Activated T-cell treated with anti-CD3 and anti-CD28 coated beads, Interleukin-2, amount 50 U/mL, for 1 hour (primary cell): ENCODE measurements around the gene IST1.
"Not testable (repeated sequence)": the region's sequence is repeated elsewhere in the genome, so short reads cannot be mapped to it uniquely, and the experiment has no call there.

ENCODE experiments used
- DNase-seq: peaks from one replicate; pipeline ENCODE4 v3.0.0-alpha.2; 2020

IST1 gene

DNA sequence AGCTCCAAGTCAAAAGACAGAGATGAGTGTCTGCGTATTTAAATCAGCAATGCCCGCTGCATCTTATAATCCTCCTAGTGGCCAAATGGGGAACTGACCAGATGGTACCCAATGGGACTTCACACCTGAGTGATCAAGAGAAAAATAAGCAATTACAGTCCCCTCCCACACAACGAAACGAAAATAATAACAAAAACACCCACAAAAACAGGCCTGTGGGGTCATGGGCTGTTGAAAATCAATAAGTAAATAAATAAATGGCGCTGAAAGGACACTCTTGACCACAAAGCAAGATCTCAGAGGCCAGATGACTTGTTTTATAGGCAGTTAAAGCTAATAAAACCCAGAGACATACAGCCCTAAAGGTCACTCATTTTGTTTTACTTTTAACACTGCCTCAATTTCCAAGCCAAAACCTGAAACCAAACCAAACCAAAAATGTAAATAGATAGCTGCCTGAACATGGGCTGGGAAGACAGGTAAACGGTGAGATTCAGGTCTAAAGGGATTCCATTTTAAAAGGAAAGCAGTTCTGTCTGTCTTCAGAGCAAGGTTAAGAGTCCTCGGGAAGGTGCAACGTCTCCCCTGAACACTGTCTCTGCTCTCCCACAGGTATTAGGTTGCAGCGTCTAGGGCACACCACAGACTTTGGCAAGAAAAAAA lies 12.7 kb upstream of the IST1 start:
- peak; percentile 53 for DNase-seq

DNA sequence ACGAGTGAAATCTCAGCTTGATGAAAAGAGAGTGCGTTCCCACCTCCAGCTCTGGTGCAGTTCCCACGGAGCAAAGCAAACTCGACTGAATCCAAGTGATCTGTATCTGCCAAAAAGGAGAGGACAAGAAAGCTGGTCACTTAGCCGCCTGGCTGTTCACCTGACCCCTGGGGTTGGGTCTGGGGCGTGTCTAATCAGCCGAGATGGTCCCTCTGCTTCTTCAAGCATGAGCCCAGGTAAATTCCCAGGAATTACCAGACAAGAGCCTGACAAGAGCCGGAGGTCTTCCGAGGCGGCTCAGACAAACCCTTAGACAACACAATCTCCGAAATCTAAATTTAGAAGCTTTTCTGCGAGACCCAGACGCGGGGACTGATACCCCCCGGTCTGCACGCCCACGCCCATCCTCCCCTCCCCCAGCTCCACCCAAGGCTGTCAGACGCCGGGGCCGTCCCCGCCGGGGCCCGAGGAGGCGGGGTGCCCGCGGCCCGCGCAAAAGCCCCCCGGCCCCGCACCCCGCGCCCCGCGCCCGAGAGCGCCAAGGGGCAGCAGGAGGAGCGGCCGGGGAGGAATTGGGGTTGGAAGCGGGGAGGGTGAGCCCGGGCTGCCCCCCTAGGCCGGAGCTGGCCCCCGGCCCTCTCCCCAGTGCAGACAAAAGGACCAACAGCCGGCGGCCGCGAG lies 12.0 kb upstream of the IST1 start:
- peak; percentile 67 for DNase-seq

DNA sequence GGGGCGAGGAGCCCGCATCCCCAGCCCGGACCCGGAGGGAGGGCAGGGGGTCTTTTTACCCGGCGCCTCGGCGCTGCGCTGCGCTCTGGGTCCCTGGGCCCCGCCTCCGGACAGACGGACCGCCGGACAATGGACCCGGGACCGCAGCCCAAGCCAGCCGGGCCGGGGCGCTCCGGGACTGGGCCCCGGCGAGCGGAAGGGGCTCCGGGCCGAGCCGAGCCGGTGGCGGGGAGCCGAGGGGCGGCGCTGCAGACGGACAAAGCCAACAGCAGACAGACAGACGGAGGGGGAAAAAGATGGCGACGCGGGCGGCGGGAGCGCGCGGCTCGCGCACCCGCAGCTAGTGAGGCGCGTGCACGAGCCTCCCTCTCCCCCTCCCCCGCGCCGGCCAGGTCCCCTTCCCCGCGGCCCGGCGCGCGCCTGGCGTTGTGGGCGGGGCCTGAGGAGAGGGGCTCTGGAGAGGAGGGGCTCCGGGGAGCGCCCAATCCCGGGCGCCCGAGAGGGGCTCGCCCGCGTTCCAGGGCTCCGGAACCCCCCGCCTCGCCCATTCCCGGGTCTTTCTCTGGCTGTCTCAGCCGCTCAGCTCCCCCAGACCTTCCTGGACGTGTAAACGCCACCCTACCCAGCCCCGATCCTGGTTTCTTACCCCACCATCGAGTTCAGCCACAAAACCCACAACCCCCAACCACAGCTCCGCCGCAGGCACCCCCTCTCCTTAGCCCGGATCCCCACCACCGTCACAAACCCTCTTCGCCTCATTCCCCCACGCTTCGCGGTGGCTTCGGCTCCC lies 11.3 kb upstream of the IST1 start, which contains the start of gene ZNF821:
ZNF821 (minus strand) TSS at position 334 of the 790 bp plus-strand sequence. CDS start 4,236 bp downstream, outside the sequence.
- DNase-seq = peak; percentile 79

DNA sequence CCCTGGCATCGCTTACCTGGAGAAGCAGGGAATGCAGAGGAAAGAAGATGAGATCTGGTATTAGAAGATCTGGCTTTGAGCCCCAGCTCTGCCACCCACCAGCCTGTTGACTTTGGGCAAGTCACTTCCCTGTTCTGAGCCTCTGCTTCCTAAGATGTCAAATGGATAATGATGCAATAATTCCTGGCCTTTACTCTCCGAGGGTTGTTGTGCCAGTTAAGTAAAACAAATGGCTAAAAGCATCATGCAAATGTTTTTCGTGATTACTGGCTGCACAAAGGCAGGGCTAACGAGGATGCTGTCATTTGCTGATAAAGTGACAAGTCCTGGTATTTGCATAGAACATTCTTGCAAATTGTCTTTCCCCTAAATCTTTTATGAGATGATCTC lies 10.1 kb upstream of the IST1 start:
- no peak for DNase-seq

DNA sequence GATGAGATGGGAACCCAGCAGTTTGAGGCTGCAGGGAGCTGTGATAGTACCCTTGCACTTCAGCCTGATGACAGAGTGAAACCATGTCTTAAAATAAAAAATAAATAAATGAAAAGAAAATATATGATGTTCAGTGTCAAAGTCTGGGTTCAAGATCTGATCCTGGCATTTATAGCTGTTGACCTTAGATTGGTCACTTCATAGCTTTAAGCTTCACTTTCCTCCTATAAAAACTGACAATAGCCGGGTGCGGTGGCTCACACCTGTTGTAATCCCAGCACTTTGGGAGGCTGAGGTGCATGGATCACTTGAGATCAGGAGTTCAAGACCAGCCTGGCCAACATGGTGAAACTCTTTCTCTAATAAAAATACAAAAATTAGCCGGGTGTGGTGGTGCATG lies 6.2 kb upstream of the IST1 start:
- DNase-seq = no peak

DNA sequence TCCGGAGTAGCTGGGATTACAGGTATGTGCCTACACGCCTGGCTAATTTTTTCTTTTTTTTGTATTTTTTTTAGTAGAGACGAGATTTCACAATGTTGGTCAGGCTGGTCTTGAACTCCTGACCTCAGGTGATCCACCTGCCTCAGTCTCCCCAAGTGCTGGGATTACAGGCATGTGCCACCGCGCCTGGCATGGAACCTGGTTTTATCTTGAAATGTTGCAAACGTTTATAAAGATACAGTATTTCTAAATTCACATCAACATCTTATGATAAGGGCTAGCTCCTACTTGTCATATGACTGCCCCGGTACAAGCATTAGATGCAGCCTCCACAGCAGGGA lies 1.5 kb upstream of the IST1 start:
- DNase-seq = no peak

DNA sequence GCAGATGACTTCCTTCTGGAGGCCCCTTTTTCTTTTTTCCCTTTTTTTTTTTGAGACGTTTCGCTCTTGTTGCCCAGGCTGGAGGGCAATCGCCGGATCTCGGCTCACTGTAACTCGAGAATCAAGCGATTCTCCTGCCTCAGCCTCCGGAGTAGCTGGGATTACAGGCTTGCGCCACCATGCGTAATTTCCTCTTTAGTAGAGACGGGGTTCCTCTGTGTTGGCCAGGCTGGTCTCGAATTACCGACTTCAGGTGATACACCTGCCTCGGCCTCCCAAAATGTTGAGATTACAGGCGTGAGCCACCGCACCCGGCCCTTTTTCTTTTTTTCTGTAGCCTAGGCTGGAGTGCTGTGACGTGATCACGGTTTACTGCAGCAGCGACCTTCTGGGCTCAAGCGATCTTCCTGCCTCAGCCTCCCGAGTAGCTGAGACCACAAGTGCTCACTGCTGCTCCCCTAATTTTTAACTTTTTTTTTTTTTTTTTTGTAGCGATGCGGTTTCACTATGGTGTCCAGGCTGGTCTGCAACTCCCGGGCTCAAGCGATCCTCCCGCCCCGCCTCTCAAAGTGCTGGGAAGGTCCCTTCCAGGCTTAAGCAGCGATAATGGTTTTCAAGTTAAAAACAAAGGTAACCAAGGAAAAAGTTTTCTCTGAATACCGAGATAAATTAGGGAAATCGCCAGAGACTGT lies 956 bp upstream of the IST1 start:
- DNase-seq = peak; percentile 58

DNA sequence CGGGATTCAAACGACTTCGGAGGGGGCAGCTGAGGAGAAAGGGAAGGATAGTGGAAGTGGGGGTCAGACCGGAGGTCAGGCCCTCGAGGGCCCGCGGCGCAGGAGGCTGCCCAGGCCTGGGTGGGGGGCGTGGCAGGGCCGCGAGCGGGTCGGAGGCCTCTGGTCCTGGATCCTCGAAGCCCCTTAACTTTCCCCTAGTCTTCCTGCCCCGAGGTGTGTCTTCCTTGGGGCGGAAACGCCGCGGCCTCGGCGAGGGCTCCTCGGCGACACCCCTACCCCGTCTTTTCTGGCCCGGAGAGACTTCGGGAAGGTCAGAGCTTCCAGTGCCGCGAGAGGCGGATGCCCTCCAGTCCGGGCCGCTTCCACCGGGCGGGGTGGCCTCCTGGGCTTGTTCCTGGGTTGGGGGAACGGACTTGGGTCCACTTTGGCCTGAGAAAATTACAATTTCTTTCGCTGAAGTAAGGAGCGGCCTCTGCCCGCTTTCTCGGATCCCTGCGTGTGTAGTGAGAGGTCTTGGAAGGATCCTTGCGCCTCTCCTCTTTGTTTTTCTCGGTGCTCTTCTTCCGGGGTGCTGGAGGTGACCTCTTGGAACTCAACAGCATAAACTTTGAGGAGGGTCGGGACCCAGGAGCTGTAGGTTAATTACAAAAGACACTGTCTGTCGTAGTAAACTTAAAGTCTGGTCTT lies 491 bp downstream of the IST1 start:
- DNase-seq = no peak

DNA sequence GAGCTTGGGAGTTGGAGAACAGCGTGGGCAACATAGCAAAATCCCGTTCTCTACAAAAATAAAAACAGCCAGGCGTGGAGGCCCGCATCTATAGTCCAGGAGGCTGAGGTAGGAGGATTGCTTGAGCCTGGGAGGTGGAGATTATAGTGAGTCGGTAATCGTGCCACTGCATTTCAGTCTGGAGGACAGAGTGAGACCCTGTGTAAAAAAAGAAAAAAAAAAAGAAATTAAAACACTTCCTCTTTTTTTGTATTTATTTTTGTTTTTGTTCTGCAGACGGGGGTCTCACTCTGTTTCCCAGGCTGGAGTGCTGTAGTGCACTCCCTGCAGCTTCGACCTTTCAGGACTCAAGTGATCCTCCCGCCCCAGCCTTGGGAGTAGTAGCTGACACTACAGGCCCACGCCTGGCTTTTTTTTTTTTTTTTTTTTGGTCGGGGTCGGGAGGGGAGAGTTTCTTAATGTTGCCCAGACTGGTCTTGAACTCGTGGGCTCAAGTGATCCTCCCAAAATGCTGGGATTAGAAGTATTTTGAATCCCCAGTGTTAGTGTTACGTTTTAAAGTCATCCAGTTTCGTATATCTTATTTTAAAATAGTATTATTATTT lies 1.5 kb downstream of the IST1 start:
- DNase-seq = no peak

DNA sequence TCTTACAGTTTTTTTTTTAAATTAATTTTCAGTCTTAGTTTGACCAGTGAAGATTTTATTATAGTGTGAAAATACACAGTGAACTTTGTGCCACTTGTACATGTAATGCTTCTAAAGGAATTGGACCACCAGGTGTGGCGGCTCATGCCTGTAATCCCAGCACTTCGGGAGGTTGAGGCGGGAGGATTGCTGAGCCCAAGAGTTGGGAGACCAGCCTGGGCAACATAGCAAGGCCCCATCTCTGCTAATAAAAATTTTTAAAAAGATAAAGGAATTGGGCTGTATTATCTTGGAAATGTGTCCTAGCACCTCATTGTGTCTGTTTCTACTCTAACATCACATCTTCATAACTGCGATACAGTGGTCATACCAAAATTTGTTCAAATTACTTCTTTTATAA lies 3.8 kb downstream of the IST1 start:
- no peak for DNase-seq

DNA sequence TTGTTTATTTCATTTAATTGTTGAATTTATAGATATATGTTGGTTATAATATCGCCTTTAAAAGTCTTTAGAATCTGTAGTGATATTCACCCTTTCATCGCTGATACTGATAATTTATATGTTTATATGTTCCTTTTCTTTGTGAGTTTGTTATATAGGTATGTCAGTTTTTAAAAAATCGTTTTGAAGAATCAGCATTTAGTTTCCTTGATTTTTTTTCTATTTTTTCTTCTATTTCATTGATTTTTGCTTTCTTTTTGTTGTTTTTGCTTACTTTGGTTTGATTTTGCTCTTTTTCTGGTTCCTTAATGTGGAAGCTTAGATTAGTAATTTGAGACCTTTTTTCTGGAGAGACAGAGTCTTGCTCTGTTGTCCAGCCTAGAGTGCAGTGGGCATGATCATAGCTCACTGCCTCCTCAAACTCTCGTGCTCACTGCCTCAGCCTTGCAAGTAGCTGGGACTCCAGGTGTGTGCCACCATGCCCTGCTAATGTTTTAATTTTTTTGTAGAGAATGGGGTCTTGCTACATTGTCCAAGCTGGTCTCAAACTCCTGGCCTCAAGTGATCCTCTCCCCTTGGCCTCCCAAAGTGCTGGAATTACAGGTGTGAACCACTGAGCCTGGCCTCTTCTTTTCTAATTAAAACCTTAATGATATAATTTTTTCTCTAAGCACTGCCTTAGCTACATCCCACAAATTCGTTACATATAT lies 7.5 kb downstream of the IST1 start:
- DNase-seq = no peak

DNA sequence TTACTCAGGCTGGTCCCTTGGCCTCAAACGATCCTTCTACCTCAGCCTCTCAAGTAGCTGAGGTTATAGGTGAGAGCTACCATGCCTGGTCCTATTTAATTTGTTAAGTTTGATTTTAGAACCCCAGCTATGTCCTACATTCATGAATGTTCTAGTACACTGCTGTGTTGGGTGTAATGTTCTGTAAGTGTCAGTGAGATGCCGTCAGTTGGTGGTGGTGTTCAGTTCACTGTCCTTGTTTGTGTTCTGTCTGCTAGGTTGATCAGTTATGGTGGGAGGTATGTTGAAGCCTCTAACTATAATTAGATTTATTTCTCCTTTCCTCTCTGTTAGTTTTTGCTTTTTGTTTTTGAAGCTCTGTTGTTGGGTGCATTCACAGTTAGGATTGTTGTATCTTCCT lies 8.3 kb downstream of the IST1 start:
- DNase-seq = no peak

DNA sequence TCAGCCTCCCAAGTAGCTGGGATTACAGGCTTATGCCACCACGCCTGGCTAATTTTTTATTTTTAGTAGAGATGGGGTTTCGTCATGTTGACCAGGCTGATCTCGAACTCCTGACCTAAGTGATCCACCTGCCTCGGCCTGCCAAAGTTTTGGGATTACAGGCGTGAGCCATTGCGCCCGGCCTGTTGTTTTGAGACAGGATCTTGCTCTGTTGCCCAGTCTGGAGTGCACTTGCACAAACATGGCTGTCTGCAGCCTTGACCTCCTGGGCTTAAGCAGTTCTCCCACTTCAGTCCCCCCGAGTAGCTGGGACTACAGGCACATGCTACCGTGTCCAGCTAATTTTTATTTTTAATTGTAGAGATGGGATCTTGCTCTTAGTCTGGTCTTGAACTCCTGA lies 8.9 kb downstream of the IST1 start:
- DNase-seq = no peak

DNA sequence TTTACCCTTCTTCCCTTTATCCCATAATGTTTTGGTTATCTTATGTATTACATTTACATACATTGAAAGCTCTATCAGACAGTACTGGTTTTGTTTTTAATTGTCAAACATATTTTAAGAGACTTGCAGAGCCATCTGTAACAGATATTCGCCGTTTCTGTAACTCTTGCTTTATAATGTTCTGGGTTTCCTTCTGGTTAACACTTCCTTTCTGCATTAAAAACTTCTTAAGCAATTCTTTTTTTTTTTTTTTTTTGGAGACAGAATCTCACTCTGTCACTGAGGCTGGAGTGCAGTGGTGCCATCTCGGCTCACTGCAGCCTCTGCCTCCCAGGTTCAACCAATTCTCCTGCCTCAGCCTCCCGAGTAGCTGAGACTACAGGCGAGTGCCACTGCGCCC lies 10.4 kb downstream of the IST1 start:
- not testable (repeated sequence) for DNase-seq

DNA sequence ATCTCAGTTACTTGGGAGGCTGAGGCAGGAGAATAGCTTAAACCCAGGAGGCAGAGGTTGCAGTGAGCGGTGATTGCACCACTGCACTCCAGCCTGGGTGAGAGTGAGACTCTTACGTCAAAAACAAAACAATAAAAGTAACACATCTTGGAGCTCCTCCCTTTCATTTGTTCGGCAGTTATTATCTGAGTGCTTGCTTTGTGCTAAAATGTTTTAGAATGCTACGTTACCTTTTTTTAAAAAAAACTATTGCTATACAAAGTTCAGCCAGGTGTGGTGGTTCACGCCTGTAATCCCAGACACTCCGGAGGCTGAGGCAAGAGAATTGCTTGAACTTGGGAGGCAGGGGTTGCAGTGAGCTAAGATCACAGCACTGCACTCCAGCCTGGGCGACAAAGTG lies 15.8 kb downstream of the IST1 start:
- DNase-seq = no peak

DNA sequence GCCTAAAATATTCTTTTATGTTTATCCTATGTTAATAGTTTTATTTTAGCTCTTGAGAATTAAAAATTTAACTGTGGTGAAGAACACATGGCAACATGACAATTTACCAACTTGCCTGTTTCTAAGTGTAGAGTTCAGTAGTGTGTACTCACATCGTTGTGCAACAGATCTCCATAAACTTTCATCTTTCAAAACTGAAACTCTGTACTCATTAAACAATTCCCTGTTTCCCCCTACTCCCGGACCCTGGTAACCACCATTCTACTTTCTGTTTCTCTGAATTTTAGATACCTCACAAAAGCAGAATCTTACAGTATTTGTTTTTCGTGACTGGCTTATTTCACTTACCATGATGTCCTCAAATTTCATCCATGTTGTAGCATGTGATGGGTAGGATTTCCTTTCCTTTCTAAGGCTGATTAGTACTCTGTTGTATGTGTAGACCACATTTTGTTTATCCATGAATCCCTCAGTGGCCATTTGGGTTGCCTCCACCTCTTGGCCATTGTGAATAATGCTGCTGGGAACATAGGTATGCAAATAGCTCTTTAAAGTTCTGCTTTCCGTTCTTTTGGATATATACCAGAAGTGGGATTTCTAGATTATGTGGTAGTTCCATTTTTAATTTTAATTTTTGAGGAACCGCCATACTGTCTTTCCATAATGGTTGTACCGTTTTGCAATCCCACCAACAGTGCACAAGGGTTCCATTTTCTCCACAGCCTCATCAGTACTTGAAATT lies 17.4 kb downstream of the IST1 start:
- no peak for DNase-seq

DNA sequence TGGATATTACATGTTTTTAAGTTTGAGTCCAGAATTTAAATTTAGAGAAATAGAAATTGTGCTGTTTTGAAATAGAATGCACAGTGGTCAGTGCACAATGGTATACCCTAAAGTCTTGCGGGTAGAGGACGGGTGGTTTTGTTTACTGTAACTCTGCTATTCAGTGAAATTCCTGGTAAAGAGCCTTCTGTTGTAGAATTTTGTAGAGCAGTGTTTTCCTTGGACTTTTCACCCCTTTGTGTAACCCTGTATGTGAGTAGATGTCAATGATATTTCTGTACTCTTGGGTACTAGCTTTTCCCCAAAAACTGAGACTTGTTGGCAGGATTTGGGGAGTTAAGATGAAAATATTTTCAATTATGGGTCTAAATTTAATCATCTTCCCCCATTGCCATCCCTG lies 19.5 kb downstream of the IST1 start:
- DNase-seq = no peak

DNA sequence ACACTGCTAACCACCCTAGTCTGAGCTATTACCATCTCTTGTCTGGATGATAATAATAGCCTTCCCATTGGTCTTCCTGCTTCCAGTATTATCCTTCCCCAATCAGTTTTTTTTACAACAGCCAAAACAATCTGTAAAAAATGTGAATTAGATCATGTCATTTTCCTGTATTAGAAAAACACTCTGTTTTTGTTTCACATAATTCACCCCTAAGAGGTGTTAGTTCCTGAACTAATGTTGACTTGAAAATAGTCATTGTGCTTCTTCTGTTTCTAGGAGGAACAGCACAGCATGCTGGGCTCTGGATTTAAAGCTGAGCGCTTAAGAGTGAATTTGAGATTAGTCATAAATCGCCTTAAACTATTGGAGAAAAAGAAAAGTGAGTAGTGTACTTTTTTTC lies 20.0 kb downstream of the IST1 start:
- DNase-seq = no peak

DNA sequence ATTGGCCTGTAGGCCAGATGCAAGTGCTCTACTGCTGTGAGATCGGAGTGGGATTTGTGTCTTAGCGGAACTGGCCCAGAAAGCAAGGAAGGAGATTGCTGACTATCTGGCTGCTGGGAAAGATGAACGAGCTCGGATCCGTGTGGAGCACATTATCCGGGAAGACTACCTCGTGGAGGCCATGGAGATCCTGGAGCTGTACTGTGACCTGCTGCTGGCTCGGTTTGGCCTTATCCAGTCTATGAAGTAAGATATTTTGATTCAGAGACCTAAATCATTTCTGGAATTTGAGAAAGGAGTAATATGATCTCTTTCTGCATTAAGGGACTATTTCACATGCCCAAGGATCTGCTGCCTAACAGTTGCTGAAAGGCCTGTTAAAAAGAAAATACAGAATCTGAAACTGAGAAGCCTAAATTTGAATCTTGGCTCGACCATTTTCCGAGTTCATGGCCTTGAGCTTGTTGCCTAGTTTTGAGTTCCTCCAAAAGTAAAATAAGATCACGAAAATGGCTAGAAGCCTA lies 21.1 kb downstream of the IST1 start:
- DNase-seq = no peak

DNA sequence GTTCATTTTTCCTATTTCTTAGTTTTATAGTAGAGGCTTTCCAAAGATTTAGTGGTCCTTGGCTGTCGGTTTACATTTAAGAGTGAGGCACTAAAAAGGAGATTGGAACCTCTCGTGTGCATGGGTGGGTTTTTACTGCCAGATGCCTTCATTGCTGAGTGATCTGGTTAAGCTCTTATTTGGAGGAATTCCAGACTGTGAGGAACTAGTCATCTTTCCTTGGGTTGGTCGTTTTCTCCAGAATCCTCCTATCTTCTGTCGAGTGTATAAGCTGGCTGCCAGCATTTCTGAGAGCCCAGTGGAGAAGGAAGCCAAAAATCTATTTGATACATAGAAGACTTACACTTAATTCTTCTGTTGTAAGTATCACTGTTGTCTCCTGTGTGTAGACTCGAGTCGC lies 22.6 kb downstream of the IST1 start:
- DNase-seq = no peak

DNA sequence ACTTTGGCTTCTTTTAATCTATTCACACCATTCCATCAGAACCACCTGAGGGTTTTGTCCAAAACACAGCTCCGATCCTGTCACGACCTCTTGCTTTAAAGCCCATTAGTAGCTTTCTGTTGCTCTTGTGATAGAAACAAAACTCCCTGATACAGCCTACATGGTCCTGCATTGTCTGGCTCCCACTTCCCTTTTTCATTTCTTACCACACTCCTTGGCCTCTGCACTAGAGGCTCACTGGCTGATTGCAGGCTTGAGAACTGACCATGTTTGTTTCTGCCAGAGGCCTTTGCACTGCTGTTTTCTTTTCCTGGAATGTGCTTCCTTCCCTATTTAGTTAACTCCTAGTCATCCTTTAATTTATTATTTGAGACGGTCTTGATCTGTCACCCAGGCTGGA lies 23.7 kb downstream of the IST1 start:
- DNase-seq = no peak
